DMS114 treated with DMSO at 0.1 percent for 48 hours (cell line): ENCODE data around the gene NCKAP1.
"Not testable (repeated sequence)": the region's sequence is repeated elsewhere in the genome, so short reads cannot be mapped to it uniquely, and the experiment has no call there.

Experiments used
- DNase-seq: peaks from one replicate; lab custom pipeline; 2025; ENCODE audit not compliant: unreplicated experiment; lab: John Stamatoyannopoulos, UW

Gene NCKAP1

DNA sequence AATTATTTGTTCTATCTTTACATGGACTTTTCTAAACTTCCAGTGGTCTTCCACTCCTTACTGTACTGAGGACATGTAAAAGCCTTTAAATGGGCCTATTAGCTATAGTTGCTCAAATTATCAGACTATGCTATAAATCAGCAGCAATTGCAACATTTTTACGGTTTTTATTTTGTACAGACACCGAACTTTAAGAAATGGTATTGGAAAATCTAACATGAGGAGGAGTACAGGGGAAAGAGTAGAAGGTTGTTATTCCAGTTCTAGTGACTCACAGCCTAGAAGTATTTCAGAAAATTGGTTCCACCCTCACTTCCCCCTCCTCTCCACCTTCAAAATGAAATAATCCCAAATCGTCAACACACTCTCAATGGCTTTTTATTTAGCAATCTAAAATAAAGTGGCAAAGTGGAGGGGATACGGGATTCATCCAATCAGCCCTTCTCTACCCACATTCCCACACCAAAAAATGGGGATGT lies 1.1 kb downstream of the NCKAP1 start:
- DNase-seq = no peak

DNA sequence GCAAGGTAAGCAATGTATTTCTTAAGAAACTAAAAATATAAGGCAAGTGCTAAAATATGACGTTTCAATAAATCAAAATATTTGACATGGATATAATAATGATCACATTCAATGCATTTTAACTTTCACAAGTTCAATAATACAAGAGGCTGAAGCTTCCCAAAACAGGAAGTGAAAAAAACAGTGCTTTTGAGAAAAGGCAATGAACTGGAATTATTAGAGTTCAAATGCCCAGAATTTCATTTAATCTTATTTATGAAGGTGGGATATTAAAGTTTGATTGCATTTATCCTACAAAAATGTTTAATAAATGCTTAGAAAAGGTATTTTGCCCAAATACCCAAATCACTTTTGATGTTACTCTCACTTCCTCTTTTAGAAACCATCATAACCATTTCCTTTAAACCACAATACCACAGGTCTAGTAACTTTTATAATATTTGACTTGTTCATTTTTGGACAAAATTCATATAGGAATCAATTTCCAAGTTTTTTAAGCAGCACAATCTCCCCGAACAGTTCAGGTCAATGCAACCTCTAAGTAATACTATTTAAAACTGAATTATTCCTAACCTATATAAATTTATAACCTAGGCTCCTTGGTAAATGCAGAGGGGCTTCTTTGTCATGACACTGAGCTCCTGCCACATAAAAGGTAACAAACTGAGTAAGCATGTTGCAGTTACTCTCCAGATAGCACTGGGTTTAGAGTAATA lies 2.1 kb downstream of the NCKAP1 start:
- no peak for DNase-seq

DNA sequence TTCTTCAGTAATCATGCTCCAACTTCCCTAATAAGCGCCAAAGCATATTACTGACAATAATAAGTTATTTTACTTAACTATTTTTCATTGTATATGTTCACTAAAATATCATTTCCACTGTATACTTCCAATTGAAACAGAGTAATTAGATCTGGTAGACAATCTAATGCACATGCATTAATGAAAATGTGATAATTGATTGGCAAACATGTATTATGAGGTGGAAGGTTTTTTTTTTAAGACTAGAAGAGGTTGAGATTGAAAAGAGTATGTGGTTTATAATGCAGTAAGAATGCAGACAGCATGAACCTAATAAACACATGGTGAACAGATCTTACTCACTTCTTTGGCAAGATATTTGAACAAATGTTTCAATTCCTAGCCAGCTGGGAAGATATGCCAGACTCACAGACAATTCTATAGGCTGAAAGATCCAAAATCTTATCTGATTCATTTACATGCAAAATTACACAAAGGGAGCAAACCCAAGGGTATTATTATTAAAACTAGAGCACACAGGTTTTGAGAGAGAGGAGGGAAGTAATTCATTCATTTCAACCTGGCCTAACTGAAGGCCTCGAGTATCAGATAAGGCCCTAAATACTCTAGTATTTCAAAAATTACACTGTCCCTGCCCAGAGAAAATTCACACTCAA lies 2.8 kb downstream of the NCKAP1 start:
- no peak for DNase-seq

DNA sequence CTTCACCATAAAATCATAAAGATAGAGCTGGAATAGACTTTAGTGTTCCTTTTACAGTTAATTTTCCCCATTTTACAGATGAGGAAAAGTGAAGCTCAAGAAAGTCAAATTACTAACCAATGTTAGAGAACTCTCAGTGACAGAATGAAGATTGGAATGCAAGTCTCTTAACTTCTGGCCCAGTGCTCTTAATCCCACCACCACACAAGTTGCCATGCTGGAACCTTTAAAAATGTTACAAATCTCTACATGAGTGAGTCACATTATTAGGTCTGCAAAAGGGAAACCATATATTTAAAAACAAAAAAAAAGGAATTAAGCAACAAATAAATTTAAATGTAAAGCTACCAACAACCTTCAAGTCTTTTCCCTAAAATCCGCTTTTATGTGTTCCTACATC lies 3.5 kb downstream of the NCKAP1 start:
- DNase-seq = no peak

DNA sequence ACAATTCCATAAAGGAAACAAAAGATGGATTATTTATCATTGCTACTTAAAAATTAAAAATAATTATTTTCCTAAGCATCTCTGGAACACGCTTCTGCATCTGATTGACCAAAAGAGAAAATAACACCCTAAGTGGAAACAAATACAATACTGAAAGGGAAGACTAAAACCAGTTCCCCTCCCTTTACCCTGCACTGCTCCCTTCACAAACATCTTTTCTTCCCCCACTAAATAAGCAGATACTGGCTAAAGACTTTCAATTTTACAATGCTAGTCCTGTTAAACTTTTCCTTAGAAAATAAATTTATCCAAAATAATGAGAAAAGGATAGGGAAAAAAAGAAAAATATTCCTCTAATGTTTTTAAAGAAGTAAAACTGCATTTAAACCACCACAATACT lies 4.3 kb downstream of the NCKAP1 start:
- no peak for DNase-seq

DNA sequence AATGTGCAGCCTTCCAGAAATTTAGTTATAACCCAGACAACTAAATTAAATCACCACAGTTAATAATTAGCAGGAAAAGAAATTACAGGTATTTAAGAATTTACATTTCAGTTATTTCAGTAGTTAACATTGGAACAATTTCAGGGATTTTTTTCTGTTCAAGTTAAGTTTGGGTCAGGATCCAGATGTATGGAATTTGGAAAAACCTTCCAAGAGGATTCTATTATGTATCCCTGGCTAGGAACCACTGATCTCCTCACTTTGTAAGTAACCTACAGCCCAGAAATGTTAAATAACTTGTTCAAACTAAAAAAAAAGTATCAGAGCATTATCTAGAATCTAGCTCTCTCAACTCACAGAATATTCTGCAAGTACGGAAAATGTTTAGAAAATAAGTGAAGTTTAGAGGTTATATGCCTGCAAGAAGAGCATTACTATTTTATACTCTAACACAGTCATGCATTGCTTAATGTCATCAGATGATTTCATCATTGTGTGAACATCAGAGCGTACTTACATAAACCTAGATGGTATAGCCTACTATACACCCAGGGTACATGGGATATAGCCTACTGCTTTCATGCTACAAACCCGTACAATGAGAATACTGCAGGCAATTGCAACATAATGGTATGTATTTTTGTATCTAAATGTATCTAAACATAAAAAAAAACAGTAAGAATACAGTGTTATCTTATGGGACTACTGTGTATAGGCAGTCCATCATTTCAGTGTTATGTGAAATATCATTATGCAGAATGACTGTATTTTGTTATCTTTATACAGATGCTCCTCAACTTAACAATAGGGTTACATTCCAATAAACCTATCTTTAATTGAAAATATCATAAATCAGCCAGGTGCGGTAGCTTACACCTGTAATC lies 6.1 kb downstream of the NCKAP1 start:
- DNase-seq = no peak

DNA sequence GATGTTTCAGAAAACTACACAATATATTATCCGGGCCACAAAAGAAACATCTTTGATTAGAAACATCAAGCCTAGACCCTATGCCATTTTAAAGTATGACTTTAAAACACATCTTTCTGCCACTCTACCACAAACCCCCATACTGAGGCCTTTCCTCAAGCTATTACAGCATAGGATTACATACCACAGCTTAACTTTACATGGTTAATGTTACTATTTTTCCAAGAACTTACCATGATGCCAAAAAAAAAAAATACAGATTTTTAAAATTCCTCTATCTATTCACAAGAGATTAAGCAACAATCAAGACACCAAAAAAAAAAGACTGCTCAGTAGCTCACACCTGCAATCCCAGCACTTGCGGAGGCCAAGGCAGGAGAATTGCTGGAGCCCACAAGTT lies 9.0 kb downstream of the NCKAP1 start:
- DNase-seq = no peak

DNA sequence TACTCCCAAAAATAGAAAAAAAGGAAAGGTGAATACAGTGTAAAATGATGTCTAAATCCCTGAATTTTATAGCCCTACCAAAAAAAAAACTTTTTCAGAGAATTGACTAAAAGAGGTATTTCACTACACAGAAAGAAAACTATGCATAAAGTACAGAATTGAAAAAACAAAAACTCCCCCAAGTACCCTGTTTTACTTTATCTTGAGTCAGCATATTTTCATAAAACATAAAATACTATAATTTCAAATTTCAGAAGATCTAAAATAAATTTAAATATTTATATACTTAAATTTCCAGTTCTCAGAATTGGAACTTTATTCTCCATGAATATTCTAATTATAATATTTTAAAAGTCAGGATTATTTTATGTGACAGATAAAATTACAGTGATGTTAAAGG lies 10.1 kb downstream of the NCKAP1 start:
- DNase-seq = no peak

DNA sequence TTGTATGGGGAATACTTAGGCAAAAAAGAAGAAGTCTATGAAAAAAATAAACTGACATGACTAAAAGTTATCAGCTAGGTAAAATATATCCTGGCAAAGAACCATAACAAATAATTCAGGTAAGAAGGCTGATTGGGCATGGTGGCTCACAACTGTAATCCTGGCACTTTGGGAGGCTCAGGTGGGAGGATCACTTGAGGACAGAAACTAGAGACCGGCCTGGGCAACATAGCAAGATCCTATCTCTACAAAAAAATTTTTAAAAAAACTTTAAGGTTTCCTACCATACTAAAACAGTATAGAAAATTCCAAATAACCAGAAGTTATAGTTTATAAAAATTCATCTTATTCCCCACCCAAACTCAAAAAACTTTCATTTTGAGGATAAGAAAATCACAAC lies 10.8 kb downstream of the NCKAP1 start:
- no peak for DNase-seq

DNA sequence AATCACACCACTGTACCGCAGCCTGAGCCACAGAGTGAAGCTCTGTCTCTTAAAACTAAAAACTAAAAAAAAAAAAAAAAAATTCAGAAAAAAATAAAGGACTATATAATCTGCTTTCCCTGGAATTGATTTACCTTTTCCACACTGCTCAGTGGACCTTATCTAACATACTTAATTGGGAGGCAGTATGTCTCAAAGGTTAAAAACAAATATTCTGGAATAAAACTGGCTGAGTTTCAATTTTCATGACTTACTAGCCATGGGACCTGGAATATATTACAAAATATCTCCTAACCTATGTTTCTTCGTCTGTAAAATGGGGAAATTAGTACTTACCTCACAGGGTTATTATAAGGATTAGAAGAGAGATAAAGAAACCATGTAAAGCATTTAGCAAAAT lies 11.8 kb downstream of the NCKAP1 start:
- no peak for DNase-seq

DNA sequence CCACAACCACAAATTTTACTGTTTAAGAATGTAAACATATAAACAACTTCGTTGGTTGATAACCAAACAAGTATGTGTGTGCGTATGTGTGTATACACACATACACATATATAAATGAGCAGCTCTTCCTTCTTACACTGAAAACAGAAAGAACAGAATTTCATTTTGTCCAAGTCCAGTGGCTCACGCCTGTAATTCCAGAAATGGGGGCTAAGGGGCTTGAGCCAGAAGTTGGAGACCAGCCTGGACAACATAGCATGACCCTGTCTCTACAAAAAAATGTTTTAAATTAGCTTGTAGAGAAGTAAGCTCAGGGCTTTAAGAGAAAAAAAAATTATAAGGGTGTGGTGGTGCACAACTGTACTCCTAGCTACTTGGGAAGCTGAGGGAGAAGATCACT lies 12.3 kb downstream of the NCKAP1 start:
- DNase-seq = no peak

DNA sequence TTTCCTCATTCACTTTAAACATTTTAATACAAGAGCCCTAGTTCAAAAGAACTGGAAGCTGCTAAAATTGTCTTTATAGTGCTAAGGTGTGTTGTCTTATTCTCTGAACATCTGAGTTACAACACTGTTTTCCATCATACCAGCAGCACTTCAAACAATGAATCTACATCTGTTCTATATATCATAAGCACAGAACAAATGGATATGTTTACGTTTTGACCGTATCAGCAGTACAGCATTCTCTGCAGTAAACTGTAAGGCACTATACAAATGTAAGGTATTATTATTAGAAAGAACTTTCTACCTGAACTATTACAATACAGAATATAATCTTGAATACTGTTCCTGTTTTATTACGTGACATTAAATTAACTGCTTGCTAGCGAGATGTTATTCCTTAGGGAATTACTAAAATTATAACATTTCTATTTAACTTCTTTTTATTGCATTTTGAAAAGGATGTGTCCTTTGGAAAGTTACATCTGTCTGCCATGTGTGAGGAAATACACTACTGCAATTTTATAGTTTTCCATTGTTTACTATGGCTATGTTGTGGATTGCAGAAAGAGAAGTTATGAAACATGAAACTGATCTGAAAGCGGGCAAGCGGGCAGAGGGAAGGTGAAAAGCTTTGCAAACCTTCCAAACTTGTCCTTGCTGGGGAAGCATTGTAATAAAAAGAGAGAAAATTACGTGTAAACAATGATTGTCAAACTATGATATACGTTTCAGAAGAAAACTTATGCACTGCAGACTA lies 13.7 kb downstream of the NCKAP1 start:
- no peak for DNase-seq

DNA sequence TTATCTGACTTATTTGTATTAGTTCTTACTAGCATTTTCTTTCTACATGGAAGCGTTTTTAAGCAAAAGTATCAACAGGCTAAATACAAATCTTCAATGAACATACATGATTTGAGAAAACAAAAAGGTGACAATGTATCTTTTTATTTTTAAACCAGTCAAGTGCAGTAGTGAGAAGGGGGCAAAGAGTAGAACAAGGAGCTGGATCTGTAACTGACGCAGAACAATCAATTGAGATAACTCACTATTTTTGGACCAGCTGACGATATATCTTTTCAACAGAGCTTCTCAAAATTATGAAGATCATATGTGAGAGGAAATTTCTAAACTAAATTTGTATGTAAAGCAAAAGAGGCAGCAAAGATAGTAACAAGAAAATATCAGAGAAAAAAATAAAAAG lies 15.5 kb downstream of the NCKAP1 start:
- DNase-seq = no peak

DNA sequence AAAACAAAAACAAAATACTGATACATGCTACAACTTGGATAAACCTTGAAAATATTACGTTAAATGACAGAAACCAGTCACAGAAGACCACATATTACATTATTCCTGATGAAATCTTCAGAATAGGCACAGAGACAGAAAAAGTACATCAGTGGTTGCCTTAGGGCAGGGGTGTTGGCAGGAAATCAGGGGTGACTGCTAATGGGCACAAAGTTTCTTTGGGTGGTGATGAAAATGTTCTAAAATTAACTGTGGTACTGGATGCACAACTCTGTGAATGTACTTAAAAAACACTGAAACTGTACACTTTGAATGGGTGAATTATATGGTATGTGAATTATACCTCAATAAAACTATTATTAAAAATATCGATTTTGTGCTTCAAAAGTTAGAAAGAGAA lies 16.6 kb downstream of the NCKAP1 start:
- no peak for DNase-seq

DNA sequence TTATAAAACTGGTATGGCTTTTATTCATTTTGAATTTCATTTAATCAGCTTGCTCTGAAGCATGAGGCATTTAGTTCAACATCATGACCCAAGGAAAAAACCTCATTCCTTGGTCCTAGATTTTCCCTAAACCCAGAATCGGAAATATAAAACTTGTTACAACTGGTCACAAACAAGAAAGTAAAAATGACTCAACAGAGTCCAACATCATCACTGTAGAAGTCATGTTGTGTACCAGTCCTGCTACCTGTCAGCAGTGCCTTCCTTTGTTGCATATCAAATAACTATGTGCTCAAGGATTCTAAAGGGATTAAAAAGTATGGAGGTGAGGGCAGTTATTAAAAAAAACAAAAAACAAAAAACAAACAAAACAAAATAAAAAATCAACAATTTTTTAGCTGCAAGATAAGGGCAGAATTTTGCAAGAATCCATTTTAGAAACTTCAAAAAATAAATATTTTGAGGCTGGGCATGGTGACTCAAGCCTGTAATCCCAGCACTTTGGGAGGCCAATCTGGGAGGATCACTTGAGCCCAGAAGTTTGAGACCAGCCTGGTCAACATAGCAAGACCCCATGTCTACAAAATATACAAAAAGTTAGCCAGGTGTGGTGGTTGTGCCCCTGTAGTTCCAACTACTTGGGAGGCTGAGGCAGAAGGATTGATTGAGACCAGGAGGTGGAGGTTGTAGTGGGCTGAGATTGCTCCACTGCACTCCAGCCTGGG lies 18.4 kb downstream of the NCKAP1 start:
- no peak for DNase-seq

DNA sequence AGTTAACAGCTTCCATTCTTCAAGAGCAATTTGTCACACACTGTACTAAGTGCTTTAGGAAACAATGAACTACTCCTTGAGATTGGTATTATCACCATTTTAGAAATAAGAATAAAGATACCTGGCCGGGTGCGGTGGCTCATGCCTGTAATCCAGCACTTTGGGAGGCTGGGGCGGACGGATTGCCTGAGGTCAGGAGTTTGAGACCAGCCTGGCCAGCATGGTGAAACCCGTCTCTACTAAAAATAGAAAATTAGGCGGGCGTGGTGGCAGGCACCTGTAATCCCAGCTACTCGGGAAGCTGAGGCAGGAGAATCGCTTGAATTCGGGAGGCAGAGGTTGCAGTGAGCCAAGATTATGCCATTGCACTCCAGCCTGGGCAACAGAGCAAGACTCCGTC lies 20.4 kb downstream of the NCKAP1 start:
- not testable (repeated sequence) for DNase-seq

DNA sequence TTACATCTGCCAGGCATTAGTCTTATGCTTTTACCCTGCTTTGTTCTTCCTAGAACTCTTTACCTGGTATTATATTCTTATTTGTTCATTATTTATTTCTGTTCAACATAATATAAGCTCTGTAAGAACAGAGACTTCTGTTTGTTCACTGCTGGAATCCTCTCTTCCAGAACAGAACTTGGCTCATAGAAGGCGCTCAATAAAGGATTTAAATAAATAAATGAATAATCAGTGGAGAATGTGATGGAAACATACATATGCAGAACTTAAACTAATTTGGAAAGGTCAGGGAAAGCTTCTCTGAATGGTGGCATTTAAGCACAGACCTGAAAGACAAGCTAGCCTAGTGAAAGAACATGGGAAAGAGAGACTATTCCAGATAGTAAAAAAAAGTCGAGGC lies 24.3 kb downstream of the NCKAP1 start:
- no peak for DNase-seq

DNA sequence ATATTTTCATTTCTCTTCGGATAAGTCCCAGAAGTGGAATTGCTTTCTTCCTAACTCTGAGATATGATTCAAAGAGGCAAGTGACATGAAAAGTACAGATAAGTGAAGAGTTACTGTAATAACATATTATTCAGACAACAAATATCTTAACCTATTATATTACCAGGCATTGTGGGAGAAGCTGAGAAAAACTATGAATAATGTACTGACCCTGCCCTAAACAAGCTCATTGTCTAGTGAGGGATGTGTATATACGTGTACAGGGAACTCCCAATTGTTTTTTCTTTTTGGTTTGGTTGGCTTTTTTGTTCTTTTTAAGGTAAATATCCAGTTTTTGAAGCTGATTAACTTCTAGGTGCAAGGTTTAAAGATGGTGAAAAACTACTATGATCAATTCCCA lies 26.5 kb downstream of the NCKAP1 start:
- no peak for DNase-seq

DNA sequence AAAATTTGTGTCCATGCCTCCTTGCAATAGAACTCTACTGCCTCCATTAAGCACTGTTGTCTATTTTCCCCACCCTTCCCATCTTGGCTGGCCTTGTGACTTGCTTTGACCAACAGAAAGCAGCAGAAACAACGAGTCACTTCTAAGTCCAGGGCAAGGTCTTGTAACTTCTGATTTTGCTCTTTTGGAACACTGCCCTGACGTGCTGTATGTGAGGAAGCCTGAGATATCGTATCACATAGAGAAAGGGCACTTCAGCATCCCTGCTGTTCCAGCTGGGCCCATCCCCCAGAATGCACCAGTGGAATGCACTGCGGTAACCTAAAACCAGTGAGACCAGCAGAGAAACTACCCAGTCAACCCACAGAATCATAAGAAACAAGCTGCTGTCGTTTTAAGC lies 28.1 kb downstream of the NCKAP1 start:
- no peak for DNase-seq

DNA sequence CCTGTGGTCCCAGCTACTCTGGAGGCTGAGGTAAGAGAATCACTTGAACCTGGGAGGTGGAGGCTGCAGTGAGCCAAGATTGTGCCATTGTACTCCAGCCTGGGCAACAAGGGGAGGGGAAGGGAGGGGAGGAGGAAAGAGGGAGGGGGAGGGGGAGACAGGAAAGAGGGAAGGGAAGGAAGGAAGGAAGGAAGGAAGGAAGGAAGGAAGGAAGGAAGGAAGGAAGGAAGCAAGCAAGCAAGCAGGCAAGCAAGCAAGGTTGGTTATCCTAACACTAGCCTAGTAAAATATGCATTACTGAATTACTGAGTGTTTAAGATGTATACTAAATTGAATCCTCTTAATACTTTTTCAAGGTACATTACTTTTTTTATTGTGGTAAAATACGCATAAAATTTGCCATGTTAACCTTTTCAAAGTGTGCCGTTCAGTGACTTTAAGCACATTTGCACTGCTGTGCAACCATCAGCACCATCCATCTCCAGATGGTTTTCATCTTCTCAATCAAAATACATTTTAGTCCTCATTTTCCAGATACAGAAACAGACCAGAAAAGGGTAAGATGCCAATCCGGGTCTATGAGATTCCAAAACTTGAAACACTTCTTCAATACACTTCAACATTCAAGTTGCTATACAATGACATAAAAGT lies 28.9 kb downstream of the NCKAP1 start:
- no peak for DNase-seq
